Gastroesophageal sphincter (tissue), 3 donors: ENCODE results near the gene LIPT1.

ENCODE experiments used
- CTCF ChIP-seq, 4 experiments: fragments of 200-600 bp in 2 of 4; fragments of 450-650 bp in 2 of 4; sonication (generic) in 1 of 4; IDR thresholded peaks; one replicate each; pipeline ENCODE4 v1.5.1; 2017 to 2019; ENCODE audit warnings: antibody characterized with exemption in 4 of 4, mild to moderate bottlenecking in 2 of 4, moderate library complexity in 2 of 4
- POLR2A ChIP-seq, 2 donors: fragments of 450-650 bp; IDR thresholded peaks; one replicate each; pipeline ENCODE4 v1.6.1; 2017; ENCODE audit warnings: antibody characterized with exemption in 2 of 2, mild to moderate bottlenecking in 2 of 2, moderate library complexity in 1 of 2
- POLR2AphosphoS5 ChIP-seq: sonication (generic); formaldehyde crosslinking; IDR thresholded peaks from one replicate; pipeline ENCODE4 v1.6.1; 2017; ENCODE audit warnings: antibody characterized with exemption

DNA sequence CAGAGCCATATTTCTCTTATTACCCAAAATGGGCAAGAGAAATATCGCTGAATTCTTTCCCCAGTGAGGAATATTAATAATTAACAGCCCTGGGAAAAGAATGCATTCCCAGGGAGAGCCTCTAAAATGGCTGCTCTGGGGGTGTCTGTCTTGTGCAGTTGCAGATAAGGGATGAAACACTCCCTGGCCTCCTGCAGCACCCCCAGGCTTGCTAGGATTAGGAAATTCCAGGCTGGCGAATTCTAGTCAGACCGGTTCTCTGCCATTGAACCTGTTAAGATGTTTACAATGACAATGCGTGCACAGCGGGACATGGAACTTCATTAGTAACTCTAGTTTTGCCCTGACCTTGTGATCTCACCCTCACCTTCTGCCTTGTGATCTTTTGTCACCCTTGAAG, 50.7 kb downstream of the LIPT1 start:
- no peak for TF ChIP-seq CTCF (IDR thresholded peaks at IDR 0.05)
- TF ChIP-seq POLR2A (IDR thresholded peaks at IDR 0.05), result no peak
- no peak for TF ChIP-seq POLR2AphosphoS5
